ENCODE data around the gene MAP2K5. TPM values are rescaled to one million over a fixed set of nuclear protein-coding genes. Genes with fewer than 3 reads are reported as not detected.

The MAP2K5 gene
- total RNA-seq, 6 experiments from 2014 or later: 5.0 to 11.6 (median 8.8) TPM

DNA sequence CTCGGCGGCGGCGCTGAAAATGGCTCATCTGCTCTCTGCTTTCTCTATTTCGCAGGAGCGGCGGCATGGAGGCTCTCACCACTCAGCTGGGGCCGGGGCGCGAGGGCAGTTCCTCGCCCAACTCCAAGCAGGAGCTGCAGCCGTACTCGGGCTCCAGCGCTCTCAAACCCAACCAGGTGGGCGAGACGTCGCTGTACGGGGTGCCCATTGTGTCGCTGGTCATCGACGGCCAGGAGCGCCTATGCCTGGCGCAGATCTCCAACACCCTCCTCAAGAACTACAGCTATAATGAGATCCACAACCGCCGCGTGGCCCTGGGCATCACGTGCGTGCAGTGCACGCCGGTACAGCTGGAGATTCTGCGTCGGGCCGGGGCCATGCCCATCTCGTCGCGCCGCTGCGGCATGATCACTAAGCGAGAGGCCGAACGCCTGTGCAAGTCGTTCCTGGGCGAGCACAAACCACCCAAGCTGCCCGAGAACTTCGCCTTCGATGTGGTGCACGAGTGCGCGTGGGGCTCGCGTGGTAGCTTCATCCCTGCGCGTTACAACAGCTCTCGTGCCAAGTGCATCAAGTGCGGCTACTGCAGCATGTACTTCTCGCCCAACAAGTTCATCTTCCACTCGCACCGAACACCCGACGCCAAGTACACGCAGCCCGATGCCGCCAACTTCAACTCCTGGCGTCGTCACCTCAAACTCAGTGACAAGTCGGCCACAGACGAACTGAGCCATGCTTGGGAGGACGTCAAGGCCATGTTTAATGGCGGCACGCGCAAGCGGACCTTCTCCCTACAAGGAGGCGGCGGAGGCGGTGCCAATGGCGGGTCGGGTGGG, 283.6 kb downstream of the MAP2K5 start:
- no peaks in the 10 kb centered on the region for H3K36me3 ChIP-seq
- ATAC-seq (no peak), DNase-seq (peak in 1 of 3 donors; percentile 36)
- no peak overlapping the region for H3K27ac ChIP-seq
- TF ChIP-seq POLR2A (IDR thresholded peaks at IDR 0.05): no peak
- TF ChIP-seq, protein P1, sequence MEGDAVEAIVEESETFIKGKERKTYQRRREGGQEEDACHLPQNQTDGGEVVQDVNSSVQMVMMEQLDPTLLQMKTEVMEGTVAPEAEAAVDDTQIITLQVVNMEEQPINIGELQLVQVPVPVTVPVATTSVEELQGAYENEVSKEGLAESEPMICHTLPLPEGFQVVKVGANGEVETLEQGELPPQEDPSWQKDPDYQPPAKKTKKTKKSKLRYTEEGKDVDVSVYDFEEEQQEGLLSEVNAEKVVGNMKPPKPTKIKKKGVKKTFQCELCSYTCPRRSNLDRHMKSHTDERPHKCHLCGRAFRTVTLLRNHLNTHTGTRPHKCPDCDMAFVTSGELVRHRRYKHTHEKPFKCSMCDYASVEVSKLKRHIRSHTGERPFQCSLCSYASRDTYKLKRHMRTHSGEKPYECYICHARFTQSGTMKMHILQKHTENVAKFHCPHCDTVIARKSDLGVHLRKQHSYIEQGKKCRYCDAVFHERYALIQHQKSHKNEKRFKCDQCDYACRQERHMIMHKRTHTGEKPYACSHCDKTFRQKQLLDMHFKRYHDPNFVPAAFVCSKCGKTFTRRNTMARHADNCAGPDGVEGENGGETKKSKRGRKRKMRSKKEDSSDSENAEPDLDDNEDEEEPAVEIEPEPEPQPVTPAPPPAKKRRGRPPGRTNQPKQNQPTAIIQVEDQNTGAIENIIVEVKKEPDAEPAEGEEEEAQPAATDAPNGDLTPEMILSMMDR (IDR thresholded peaks at IDR 0.05): no peak
- H3K4me1 ChIP-seq: peaks cover 0 to 29% (median 0%) of the 10 kb centered on the region in 4 donors
- intact Hi-C loops (cut with DNase I): no loop called here
- H3K27me3 ChIP-seq: peaks cover 35 to 52% of the 10 kb centered on the region in 2 donors
- WGBS (ENCODE audit: insufficient coverage, low coverage, low lambda C conversion rate, missing lambda C conversion rate): 14% methylated on average over 33 of the region's 77 CpGs
- no peaks in the 10 kb centered on the region for H3K9me3 ChIP-seq
- H3K4me3 ChIP-seq: no peak overlapping the region

DNA sequence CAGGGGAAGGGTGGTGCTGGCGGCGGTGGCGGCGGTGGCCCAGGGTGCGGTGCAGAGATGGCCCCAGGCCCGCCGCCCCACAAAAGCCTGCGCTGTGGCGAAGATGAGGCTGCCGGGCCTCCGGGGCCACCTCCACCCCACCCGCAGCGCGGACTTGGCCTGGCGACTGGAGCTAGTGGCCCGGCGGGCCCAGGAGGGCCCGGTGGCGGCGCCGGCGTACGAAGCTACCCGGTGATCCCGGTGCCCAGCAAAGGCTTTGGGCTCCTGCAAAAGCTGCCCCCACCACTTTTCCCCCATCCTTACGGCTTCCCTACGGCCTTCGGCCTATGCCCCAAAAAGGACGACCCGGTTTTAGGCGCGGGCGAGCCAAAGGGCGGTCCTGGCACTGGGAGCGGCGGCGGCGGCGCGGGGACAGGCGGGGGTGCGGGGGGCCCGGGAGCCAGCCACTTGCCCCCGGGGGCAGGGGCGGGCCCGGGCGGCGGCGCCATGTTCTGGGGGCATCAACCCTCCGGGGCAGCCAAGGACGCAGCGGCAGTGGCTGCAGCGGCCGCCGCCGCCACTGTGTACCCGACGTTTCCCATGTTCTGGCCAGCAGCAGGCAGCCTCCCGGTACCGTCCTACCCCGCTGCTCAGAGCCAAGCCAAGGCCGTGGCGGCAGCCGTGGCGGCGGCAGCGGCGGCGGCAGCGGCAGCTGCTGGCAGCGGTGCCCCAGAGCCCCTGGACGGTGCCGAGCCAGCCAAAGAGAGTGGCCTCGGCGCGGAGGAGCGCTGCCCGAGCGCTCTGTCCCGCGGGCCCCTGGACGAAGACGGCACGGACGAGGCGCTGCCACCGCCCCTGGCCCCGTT, 284.4 kb downstream of the MAP2K5 start:
- Histone ChIP-seq H3K4me3 (no peak overlapping the region), H3K9me3 (no peaks in the 10 kb centered on the region), H3K36me3 (no peaks in the 10 kb centered on the region), H3K27me3 (peaks cover 35 to 49% of the 10 kb centered on the region in 2 donors), H3K4me1 (peaks cover 0 to 29% (median 0%) of the 10 kb centered on the region in 4 donors), H3K27ac (no peak overlapping the region)
- ATAC-seq (no peak), DNase-seq (peak in 1 of 3 donors; percentile 38)
- TF ChIP-seq POLR2A (IDR thresholded peaks at IDR 0.05): no peak
- TF ChIP-seq, protein P1 (IDR thresholded peaks at IDR 0.05): no peak
- intact Hi-C loops (cut with DNase I): no loop called here
- WGBS (ENCODE audit: insufficient coverage, low coverage, low lambda C conversion rate, missing lambda C conversion rate): 20% methylated on average over 1 of the region's 88 CpGs

DNA sequence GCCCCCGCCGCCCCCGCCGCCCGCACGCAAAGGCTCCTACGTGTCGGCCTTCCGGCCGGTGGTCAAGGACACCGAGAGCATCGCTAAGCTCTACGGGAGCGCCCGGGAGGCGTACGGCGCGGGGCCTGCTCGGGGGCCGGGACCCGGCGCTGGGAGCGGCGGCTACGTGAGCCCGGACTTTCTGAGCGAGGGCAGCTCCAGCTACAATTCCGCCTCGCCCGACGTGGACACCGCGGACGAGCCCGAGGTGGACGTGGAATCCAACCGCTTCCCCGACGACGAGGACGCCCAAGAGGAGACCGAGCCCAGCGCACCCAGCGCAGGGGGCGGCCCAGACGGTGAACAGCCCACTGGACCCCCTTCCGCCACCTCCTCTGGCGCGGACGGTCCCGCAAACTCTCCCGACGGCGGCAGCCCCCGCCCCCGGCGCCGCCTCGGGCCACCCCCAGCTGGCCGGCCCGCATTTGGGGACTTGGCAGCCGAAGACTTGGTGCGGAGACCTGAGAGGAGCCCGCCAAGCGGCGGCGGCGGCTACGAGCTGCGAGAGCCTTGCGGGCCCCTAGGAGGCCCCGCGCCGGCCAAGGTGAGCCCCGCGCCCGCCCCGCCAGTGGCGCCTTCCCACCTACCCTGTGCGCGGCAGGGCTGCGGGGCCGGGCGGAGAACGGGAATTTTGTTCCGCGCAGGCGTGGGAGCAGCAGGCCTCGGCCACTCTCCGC, 285.2 kb downstream of the MAP2K5 start:
- WGBS (ENCODE audit: insufficient coverage, low coverage, low lambda C conversion rate, missing lambda C conversion rate): 5% methylated on average over 8 of the region's 91 CpGs
- intact Hi-C loops (cut with DNase I): no loop called here
- no peak overlapping the region for H3K27ac ChIP-seq
- peaks cover 30 to 49% of the 10 kb centered on the region in 2 donors for H3K27me3 ChIP-seq
- H3K36me3 ChIP-seq: no peaks in the 10 kb centered on the region
- peak in 1 of 3 donors; percentile 52 for DNase-seq
- H3K4me1 ChIP-seq: peaks cover 0 to 32% (median under 1%) of the 10 kb centered on the region in 4 donors
- H3K9me3 ChIP-seq: no peaks in the 10 kb centered on the region
- TF ChIP-seq, protein P1 (IDR thresholded peaks at IDR 0.05): no peak
- TF ChIP-seq POLR2A (IDR thresholded peaks at IDR 0.05): no peak
- ATAC-seq: no peak
- no peak overlapping the region for H3K4me3 ChIP-seq

DNA sequence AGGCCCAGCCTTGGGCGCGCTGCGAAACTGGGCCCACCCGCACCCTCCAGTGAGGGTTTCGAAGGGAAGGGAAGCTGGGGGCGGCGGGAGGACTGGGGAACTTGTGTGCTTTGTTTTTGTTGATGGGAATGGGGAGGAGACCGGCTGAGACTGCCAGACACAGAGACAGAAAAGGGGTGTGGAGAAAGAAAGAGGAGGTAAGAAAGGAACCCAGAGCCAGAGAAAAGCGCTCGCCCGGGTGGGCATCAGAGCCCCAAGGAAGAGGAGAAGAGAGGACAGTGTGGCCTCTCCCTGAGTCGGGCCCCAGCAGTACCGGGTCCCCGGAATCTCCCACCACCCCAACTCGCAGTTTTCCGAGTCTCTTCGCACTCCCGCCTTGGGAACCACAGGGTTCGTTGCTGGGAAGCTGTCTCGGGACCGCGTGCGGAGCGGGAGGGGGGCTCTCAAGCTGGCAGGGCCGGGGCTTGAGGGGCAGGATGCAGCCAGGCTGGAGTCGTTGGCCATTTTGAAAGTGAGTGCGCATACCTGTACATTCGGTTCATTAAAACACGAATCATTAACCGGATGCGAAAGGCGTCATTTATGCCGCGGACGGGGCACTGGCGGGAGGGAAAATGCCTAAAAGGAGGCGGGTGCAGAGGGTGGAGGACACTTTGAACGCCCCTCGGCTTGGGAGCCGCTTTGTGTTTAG, 285.9 kb downstream of the MAP2K5 start:
- no peak overlapping the region for H3K4me3 ChIP-seq
- DNase-seq (no peak), ATAC-seq (no peak)
- intact Hi-C loops (cut with DNase I): no loop called here
- H3K9me3 ChIP-seq: no peaks in the 10 kb centered on the region
- no peaks in the 10 kb centered on the region for H3K36me3 ChIP-seq
- TF ChIP-seq POLR2A (IDR thresholded peaks at IDR 0.05): no peak
- TF ChIP-seq, protein P1 (IDR thresholded peaks at IDR 0.05): no peak
- peaks cover 0 to 39% (median 4%) of the 10 kb centered on the region in 4 donors for H3K4me1 ChIP-seq
- WGBS (ENCODE audit: insufficient coverage, low coverage, low lambda C conversion rate, missing lambda C conversion rate): 6% methylated on average over 33 of the region's 40 CpGs
- H3K27ac ChIP-seq: no peak overlapping the region
- H3K27me3 ChIP-seq: peaks cover 29 to 48% of the 10 kb centered on the region in 2 donors

All from right lobe of liver (tissue), 6 donors.